ENCODE results near the gene PTPRB. TPM values are rescaled to one million over a fixed set of nuclear protein-coding genes. Genes with fewer than 3 reads are reported as not detected.

Gene PTPRB
- polyA plus RNA-seq, 2 of the 4 experiments (the other 2 are of a cell fraction): 0.34 to 0.57 TPM

DNA sequence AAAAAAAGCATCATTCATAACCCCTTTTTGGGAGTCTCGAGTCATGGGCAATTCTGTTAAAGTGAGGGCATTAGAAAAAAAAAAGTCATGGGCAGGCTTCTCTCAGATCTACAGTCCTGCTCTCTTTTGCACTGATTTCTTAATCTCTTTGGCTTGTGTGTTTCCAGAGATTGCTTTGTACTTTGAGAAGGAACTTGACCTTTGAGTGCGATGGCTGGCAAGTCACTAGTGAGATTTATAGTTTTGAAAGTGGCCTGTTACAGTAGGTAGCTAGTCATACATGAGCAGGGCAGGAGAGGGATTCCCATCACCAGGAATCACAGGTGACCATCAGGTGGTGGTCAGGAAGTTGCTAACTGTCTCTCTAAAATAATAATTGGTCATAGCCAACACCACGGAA is 151.5 kb downstream of the PTPRB start:
- POLR2A ChIA-PET: no interaction called here
- TF ChIP-seq, protein P1, sequence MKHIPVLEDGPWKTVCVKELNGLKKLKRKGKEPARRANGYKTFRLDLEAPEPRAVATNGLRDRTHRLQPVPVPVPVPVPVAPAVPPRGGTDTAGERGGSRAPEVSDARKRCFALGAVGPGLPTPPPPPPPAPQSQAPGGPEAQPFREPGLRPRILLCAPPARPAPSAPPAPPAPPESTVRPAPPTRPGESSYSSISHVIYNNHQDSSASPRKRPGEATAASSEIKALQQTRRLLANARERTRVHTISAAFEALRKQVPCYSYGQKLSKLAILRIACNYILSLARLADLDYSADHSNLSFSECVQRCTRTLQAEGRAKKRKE (CRISPR knock-in tag; IDR thresholded peaks at IDR 0.05; ENCODE audit: low read depth): no peak
- FAIRE-seq (no peak), ATAC-seq (no peak), DNase-seq (ENCODE audit: low read depth in 1 of 2, low spot score in 1 of 2) (no peak)
- no peak overlapping the region for H3K4me3 ChIP-seq
- no peak overlapping the region for H3K27ac ChIP-seq
- 21% methylated on average over 3 of the region's 3 CpGs for WGBS (ENCODE audit: missing lambda C conversion rate)
- H3K4me2 ChIP-seq: no peak overlapping the region
- no peaks in the 10 kb centered on the region for H3K4me1 ChIP-seq
- H3K9me3 ChIP-seq: no peaks in the 10 kb centered on the region
- CTCF ChIA-PET: no interaction called here

DNA sequence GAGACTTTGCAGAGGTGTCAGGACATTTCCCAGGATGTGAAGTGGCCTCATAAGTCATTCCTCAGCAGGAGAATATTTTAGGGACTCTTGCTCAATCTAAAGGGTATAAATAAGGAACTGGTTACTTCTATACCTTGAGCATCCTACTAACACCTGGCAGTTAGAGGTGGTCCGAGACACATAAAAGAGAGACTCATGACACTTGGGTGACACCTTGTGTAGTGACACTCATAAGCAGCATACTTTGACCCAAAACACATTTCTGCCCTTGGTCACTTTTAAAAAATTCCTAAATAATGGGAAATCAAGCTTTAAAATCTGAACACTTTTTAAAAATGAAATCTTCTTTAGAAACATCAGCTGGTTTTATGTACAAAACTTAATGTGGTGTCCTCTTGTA is 152.8 kb downstream of the PTPRB start:
- CTCF ChIA-PET: interaction anchor here (0.9 to 1.0 kb wide), 2 partner anchors 39 to 584 kb away, joined by 3 read pairs; no protein-coding TSS in a partner anchor
- 4% methylated on average over 1 of the region's 1 CpG for WGBS (ENCODE audit: missing lambda C conversion rate)

DNA sequence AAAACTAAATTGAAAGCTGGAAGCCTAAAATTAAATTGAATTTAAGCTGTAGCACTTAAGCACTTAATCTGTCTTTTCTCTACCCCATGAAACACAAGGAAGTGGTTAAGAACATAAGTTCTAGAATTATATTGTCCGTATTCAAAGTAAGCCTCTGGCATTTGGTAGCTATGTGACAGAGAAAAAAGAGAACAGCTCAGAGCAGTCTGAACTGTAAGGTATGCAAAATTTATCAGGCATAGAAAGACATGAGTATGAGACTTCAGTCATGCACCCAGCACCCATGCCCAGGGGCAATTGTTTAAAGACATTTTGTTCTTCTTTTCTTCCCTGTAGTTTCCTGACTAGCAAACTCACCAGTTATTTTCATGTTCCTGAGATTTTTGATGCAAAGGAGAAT is 154.5 kb downstream of the PTPRB start:
- no peaks in the 10 kb centered on the region for H3K9me3 ChIP-seq
- WGBS (ENCODE audit: missing lambda C conversion rate): 11% methylated on average over 1 of the region's 1 CpG
- DNase-seq (ENCODE audit: low read depth in 1 of 2, low spot score in 1 of 2): no peak
- H3K4me2 ChIP-seq: no peak overlapping the region
- CTCF ChIA-PET: no interaction called here
- POLR2A ChIA-PET: no interaction called here
- no peak for FAIRE-seq
- no peak overlapping the region for H3K27ac ChIP-seq
- no peak for TF ChIP-seq RARB (CRISPR knock-in tag; IDR thresholded peaks at IDR 0.05)
- TF ChIP-seq POLR2A (IDR thresholded peaks at IDR 0.05; ENCODE audit: low read length): no peak
- TF ChIP-seq ZSCAN20 (CRISPR knock-in tag; IDR thresholded peaks at IDR 0.05): no peak
- no peak for TF ChIP-seq HOXB13 (CRISPR knock-in tag; IDR thresholded peaks at IDR 0.05; ENCODE audit: low read depth)
- no peak for TF ChIP-seq GATA3 (IDR thresholded peaks at IDR 0.05; ENCODE audit: borderline replicate concordance)
- no peaks in the 10 kb centered on the region for H3K4me1 ChIP-seq
- ATAC-seq: no peak
- no peak overlapping the region for H3K4me3 ChIP-seq

More for the DNA sequence above, 152.8 kb downstream of the PTPRB start:
- Histone ChIP-seq H3K4me1 (no peaks in the 10 kb centered on the region), H3K4me3 (no peak overlapping the region), H3K9me3 (no peaks in the 10 kb centered on the region), H3K4me2 (no peak overlapping the region), H3K27ac (no peak overlapping the region)
- TF ChIP-seq, protein P2, sequence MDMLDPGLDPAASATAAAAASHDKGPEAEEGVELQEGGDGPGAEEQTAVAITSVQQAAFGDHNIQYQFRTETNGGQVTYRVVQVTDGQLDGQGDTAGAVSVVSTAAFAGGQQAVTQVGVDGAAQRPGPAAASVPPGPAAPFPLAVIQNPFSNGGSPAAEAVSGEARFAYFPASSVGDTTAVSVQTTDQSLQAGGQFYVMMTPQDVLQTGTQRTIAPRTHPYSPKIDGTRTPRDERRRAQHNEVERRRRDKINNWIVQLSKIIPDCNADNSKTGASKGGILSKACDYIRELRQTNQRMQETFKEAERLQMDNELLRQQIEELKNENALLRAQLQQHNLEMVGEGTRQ (IDR thresholded peaks at IDR 0.05): no peak
- ATAC-seq (no peak), FAIRE-seq (no peak), DNase-seq (ENCODE audit: low read depth in 1 of 2, low spot score in 1 of 2) (no peak)
- POLR2A ChIA-PET: interaction anchor here (0.6 kb wide), 1 partner anchor 1088 kb away, joined by 3 read pairs; no protein-coding TSS in a partner anchor

DNA sequence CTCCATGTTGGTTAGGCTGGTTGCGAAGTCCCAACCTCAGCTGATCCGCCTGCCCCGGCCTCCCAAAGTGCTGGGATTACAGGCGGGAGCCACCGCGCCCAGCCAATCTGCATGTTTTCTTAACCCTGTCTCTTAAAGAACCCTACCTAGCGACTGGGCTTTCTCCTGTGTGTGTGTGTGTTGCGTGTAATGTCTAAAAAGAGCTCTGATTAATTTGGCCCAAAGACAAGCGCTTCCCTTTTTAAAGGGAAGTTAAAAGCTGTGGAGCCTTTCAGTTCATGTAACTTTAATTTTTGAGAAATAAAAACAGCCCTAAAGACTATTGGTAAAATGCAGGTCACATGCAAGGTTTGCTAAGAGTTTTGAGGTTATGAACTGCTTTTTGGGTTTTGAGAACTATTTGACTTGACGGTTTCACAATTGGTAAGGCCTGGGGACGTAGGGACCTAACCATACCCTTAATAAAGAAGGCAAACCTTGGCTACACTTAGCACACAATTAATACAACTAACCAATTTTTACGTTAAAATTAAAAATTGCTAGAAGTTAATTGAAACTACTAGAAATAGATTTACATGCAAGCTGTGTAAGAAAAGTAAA is 167.9 kb downstream of the PTPRB start:
- Histone ChIP-seq H3K27ac (no peak overlapping the region), H3K4me1 (no peaks in the 10 kb centered on the region), H3K4me3 (no peak overlapping the region), H3K9me3 (no peaks in the 10 kb centered on the region), H3K4me2 (no peak overlapping the region)
- no peak for DNase-seq (ENCODE audit: low read depth in 1 of 2, low spot score in 1 of 2)
- WGBS (ENCODE audit: missing lambda C conversion rate): 73% methylated on average over 12 of the region's 12 CpGs
- ChIA-PET POLR2A (no interaction called here), CTCF (no interaction called here)
- ATAC-seq: no peak
- FAIRE-seq: no peak
- no peak for TF ChIP-seq HEYL (CRISPR knock-in tag; IDR thresholded peaks at IDR 0.05)
- TF ChIP-seq, protein P3, sequence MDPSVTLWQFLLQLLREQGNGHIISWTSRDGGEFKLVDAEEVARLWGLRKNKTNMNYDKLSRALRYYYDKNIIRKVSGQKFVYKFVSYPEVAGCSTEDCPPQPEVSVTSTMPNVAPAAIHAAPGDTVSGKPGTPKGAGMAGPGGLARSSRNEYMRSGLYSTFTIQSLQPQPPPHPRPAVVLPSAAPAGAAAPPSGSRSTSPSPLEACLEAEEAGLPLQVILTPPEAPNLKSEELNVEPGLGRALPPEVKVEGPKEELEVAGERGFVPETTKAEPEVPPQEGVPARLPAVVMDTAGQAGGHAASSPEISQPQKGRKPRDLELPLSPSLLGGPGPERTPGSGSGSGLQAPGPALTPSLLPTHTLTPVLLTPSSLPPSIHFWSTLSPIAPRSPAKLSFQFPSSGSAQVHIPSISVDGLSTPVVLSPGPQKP (IDR thresholded peaks at IDR 0.05; ENCODE audit: low read depth, low read length): no peak
- no peak for TF ChIP-seq EHF (CRISPR knock-in tag; IDR thresholded peaks at IDR 0.05)
- no peak for TF ChIP-seq TP53 (CRISPR knock-in tag; IDR thresholded peaks at IDR 0.05)
- TF ChIP-seq FOSB (CRISPR knock-in tag; IDR thresholded peaks at IDR 0.05): no peak
- no peak for TF ChIP-seq POLR2A (IDR thresholded peaks at IDR 0.05; ENCODE audit: low read length)
- no peak for TF ChIP-seq FOXS1 (CRISPR knock-in tag; IDR thresholded peaks at IDR 0.05)
- no peak for TF ChIP-seq NFE2L2 (conservative IDR thresholded peaks at IDR 0.05; ENCODE audit: low read length)
- TF ChIP-seq, protein P4, sequence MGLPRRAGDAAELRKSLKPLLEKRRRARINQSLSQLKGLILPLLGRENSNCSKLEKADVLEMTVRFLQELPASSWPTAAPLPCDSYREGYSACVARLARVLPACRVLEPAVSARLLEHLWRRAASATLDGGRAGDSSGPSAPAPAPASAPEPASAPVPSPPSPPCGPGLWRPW (IDR thresholded peaks at IDR 0.05): no peak
- TF ChIP-seq SREBF2 (IDR thresholded peaks at IDR 0.05): no peak
- TF ChIP-seq, protein P5, sequence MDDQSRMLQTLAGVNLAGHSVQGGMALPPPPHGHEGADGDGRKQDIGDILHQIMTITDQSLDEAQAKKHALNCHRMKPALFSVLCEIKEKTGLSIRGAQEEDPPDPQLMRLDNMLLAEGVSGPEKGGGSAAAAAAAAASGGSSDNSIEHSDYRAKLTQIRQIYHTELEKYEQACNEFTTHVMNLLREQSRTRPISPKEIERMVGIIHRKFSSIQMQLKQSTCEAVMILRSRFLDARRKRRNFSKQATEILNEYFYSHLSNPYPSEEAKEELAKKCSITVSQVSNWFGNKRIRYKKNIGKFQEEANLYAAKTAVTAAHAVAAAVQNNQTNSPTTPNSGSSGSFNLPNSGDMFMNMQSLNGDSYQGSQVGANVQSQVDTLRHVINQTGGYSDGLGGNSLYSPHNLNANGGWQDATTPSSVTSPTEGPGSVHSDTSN (IDR thresholded peaks at IDR 0.05): no peak
- TF ChIP-seq MAFK (IDR thresholded peaks at IDR 0.05; ENCODE audit: partially characterized antibody): no peak
- no peak for TF ChIP-seq HOXB5 (CRISPR knock-in tag; IDR thresholded peaks at IDR 0.05)
- no peak for TF ChIP-seq CHD4 (IDR thresholded peaks at IDR 0.05; ENCODE audit: borderline replicate concordance)
- TF ChIP-seq JUN (IDR thresholded peaks at IDR 0.05): no peak
- TF ChIP-seq EHMT2 (IDR thresholded peaks at IDR 0.05; ENCODE audit: low read depth): no peak
- no peak for TF ChIP-seq RAD21 (conservative IDR thresholded peaks at IDR 0.05 in 1 of 2, IDR thresholded peaks at IDR 0.05 in 1 of 2)
- TF ChIP-seq, protein P6, sequence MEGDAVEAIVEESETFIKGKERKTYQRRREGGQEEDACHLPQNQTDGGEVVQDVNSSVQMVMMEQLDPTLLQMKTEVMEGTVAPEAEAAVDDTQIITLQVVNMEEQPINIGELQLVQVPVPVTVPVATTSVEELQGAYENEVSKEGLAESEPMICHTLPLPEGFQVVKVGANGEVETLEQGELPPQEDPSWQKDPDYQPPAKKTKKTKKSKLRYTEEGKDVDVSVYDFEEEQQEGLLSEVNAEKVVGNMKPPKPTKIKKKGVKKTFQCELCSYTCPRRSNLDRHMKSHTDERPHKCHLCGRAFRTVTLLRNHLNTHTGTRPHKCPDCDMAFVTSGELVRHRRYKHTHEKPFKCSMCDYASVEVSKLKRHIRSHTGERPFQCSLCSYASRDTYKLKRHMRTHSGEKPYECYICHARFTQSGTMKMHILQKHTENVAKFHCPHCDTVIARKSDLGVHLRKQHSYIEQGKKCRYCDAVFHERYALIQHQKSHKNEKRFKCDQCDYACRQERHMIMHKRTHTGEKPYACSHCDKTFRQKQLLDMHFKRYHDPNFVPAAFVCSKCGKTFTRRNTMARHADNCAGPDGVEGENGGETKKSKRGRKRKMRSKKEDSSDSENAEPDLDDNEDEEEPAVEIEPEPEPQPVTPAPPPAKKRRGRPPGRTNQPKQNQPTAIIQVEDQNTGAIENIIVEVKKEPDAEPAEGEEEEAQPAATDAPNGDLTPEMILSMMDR (IDR thresholded peaks at IDR 0.05): no peak
- TF ChIP-seq, protein P7, sequence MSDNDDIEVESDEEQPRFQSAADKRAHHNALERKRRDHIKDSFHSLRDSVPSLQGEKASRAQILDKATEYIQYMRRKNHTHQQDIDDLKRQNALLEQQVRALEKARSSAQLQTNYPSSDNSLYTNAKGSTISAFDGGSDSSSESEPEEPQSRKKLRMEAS (IDR thresholded peaks at IDR 0.05): no peak
- no peak for TF ChIP-seq NR3C1 (IDR thresholded peaks at IDR 0.05)
